GM12878 (cell line): ENCODE data around the gene DENND1A. TPM values are rescaled to one million over a fixed set of nuclear protein-coding genes. Genes with fewer than 3 reads are reported as not detected.
"Not testable (repeated sequence)": the region's sequence is repeated elsewhere in the genome, so short reads cannot be mapped to it uniquely, and the experiment has no call there.

ENCODE experiments used
- ATAC-seq: fragments of 200-7000 bp; cut with Tn5 transposase; 3 replicates; pipeline ENCODE4 v1.9.1; 2020; ENCODE audit warnings: mild to moderate bottlenecking, moderate library complexity
- BruUV-seq: library from RNA; stranded (reverse); fragments of 400-500 nt; replicated peaks from 2 replicates; lab custom pipeline; 2021; lab: Mats Ljungman, UMichigan
- CTCF ChIA-PET: fragments of 300-600 bp; sonication (Branson Sonifier 250); formaldehyde crosslinking; extraction: SDS; loops from one replicate; lab custom pipeline; 2021; ENCODE audit warnings: inconsistent platforms; lab: Yijun Ruan, JAX
- POLR2A ChIA-PET: fragments of 350-600 bp; formaldehyde crosslinking; extraction: SDS; loops from one replicate; lab custom pipeline; 2021; ENCODE audit warnings: inconsistent platforms; lab: Charles Lee
- RAD21 ChIA-PET: fragments of 300-600 bp; sonication (Branson Sonifier 250); formaldehyde crosslinking; loops from one replicate; lab custom pipeline; 2023; ENCODE audit warnings: antibody characterized with exemption; ENCODE audit not compliant: unreplicated experiment; lab: Charles Lee
- SMC1A ChIA-PET: fragments of 300-600 bp; sonication (Branson Sonifier 250); formaldehyde crosslinking; loops from one replicate; lab custom pipeline; 2023; ENCODE audit not compliant: unreplicated experiment, uncharacterized antibody; lab: Charles Lee
- DNase-seq: peaks from one replicate; pipeline ENCODE4 v3.0.0-alpha.2; 2011; ENCODE audit warnings: low read depth, low spot score
- FAIRE-seq: peaks from 3 replicates; lab custom pipeline; 2011; peaks lifted over from hg19 to GRCh38; lab: Jason Lieb, UNC
- H2AFZ ChIP-seq: 2 replicates; pipeline ENCODE4 v1.6.0; 2011; ENCODE audit warnings: low read depth, low read length, control low read depth; ENCODE audit not compliant: control insufficient read depth
- H3K27ac ChIP-seq: 2 replicates; pipeline ENCODE4 v1.5.1; 2011; ENCODE audit warnings: control low read depth; ENCODE audit not compliant: control insufficient read depth, insufficient read depth
- H3K27me3 ChIP-seq, 2 experiments: replicated peaks in 1 of 2; 2 replicates each; pipeline versions ENCODE4 v1.6.0 to v1.6.1; 2011; ENCODE audit warnings: low read length in 1 of 2; ENCODE audit not compliant: control insufficient read depth in 2 of 2, insufficient read depth in 2 of 2
- H3K36me3 ChIP-seq, 2 experiments: 2 replicates each; pipeline ENCODE4 v1.5.1; 2011; ENCODE audit warnings: low read length in 1 of 2; ENCODE audit not compliant: control insufficient read depth in 2 of 2, insufficient read depth in 2 of 2
- H3K4me1 ChIP-seq: 2 replicates; pipeline ENCODE4 v1.6.1; 2011; ENCODE audit warnings: mild to moderate bottlenecking, low read length, moderate library complexity, mixed read lengths; ENCODE audit not compliant: control insufficient read depth, insufficient read depth
- H3K4me2 ChIP-seq: 2 replicates; pipeline ENCODE4 v1.6.0; 2011; ENCODE audit warnings: control low read depth; ENCODE audit not compliant: control insufficient read depth, insufficient read depth
- H3K4me3 ChIP-seq: fragments of 200-600 bp; sonication (generic); 2 replicates; pipeline ENCODE4 v1.5.1; 2016
- H3K79me2 ChIP-seq: 2 replicates; pipeline ENCODE4 v1.6.0; 2011; ENCODE audit warnings: low read length; ENCODE audit not compliant: control insufficient read depth, insufficient read depth
- H3K9ac ChIP-seq: 2 replicates; pipeline ENCODE4 v1.8.0; 2011; ENCODE audit warnings: low read length, control low read depth, mixed read lengths; ENCODE audit not compliant: control insufficient read depth, insufficient read depth
- H3K9me3 ChIP-seq: replicated peaks from 3 replicates; pipeline ENCODE4 v1.5.1; 2011; ENCODE audit warnings: mild to moderate bottlenecking, low read length; ENCODE audit not compliant: control insufficient read depth, insufficient read depth
- H4K20me1 ChIP-seq: 2 replicates; pipeline ENCODE4 v1.6.0; 2011; ENCODE audit not compliant: control insufficient read depth, insufficient read depth
- E2F4 ChIP-seq: IDR thresholded peaks from 2 replicates; pipeline ENCODE4 v1.6.1; 2012; ENCODE audit warnings: low read depth, low read length, improper control_type of control experiment
- HDAC6 ChIP-seq: fragments of 200-600 bp; sonication (generic); IDR thresholded peaks from one replicate; pipeline ENCODE4 v1.8.0; 2017; ENCODE audit warnings: antibody characterized with exemption; ENCODE audit not compliant: unreplicated experiment
- MTA3 ChIP-seq: IDR thresholded peaks from 2 replicates; pipeline ENCODE4 v1.6.1; 2012; ENCODE audit warnings: low read length, inconsistent platforms, borderline replicate concordance
- NR2C1 ChIP-seq: fragments of 450-650 bp; IDR thresholded peaks from 2 replicates; pipeline ENCODE4 v1.6.1; 2017; ENCODE audit warnings: antibody characterized with exemption, mild to moderate bottlenecking, moderate library complexity
- SKIL ChIP-seq: fragments of 450-650 bp; IDR thresholded peaks from 2 replicates; pipeline ENCODE4 v1.6.1; 2017; ENCODE audit warnings: mild to moderate bottlenecking, low read depth, inconsistent platforms; ENCODE audit not compliant: poor library complexity, severe bottlenecking
- USF2 ChIP-seq: IDR thresholded peaks from 2 replicates; pipeline ENCODE4 v1.6.1; 2011; ENCODE audit warnings: low read depth, low read length, improper control_type of control experiment, borderline replicate concordance
- WGBS: methylation state at CpG from one replicate; pipeline ENCODE4 v1.1.6; 2016; ENCODE audit warnings: low lambda C conversion rate; ENCODE audit not compliant: insufficient replicate concordance, insufficient coverage; ENCODE audit errors: missing lambda C conversion rate; 5-methylcytosine and 5-hydroxymethylcytosine counted together
- in situ Hi-C: fragments of 300-500 bp; cut with MboI; formaldehyde crosslinking; loops from 9 replicates; pipeline ENCODE4 v1.14.3; 2018; ENCODE audit warnings: mixed read lengths
- intact Hi-C: fragments of 100-400 bp; cut with micrococcal nuclease; formaldehyde crosslinking; loops from one replicate; pipeline ENCODE4 v1.14.2; 2022; ENCODE audit not compliant: unreplicated experiment
- polyA plus RNA-seq, 11 experiments: library from polyadenylated mRNA; depleted of rRNA in 4 of 11; unstranded in 6 of 11; stranded (reverse) in 5 of 11; fragments of >200 nt; fragmentation: Nextera tagmentation in 4 of 11; fragmentation: Illumina TruSeq in 1 of 11; extraction: Ambion mirVana in 4 of 11; extraction: Trizol in 1 of 11; gene quantifications; 1 replicate in 1 of 11; 2 replicates in 10 of 11; pipeline versions ENCODE4 v1.2.1 to v1.2.3, GENCODE V29; 2011 to 2016; ENCODE audit warnings: inconsistent platforms in 2 of 11, missing spikeins in 2 of 11, low read depth in 1 of 11
- total RNA-seq, 4 experiments: library from RNA; depleted of rRNA in 3 of 4; stranded (reverse); fragments of >200 nt in 3 of 4; fragmentation: Illumina TruSeq in 1 of 4; extraction: Trizol in 1 of 4; gene quantifications; 2 replicates each; pipeline versions ENCODE4 v1.2.1 to v1.2.3, GENCODE V29; 2013 to 2021
- TF ChIP-seq, protein P1 (sequence below): fragments of 450-650 bp; formaldehyde crosslinking; IDR thresholded peaks from 2 replicates; pipeline ENCODE4 v1.4.0; 2022; ENCODE audit warnings: mild to moderate bottlenecking, moderate library complexity
- TF ChIP-seq, protein P2 (sequence below): fragments of 450-650 bp; IDR thresholded peaks from 2 replicates; pipeline ENCODE4 v1.6.1; 2017; ENCODE audit warnings: mild to moderate bottlenecking, moderate library complexity
- TF ChIP-seq, protein P3 (sequence below): fragments of 450-650 bp; IDR thresholded peaks from 2 replicates; pipeline ENCODE4 v1.6.1; 2016; ENCODE audit warnings: mild to moderate bottlenecking

The DENND1A gene
- total and polyA plus RNA-seq, 10 of the 15 experiments (the other 5 are each of a cell fraction or from before 2014, with no cell fraction given), result 14.1 to 48.6 (median 35.2) TPM

- TF ChIP-seq, protein P1, sequence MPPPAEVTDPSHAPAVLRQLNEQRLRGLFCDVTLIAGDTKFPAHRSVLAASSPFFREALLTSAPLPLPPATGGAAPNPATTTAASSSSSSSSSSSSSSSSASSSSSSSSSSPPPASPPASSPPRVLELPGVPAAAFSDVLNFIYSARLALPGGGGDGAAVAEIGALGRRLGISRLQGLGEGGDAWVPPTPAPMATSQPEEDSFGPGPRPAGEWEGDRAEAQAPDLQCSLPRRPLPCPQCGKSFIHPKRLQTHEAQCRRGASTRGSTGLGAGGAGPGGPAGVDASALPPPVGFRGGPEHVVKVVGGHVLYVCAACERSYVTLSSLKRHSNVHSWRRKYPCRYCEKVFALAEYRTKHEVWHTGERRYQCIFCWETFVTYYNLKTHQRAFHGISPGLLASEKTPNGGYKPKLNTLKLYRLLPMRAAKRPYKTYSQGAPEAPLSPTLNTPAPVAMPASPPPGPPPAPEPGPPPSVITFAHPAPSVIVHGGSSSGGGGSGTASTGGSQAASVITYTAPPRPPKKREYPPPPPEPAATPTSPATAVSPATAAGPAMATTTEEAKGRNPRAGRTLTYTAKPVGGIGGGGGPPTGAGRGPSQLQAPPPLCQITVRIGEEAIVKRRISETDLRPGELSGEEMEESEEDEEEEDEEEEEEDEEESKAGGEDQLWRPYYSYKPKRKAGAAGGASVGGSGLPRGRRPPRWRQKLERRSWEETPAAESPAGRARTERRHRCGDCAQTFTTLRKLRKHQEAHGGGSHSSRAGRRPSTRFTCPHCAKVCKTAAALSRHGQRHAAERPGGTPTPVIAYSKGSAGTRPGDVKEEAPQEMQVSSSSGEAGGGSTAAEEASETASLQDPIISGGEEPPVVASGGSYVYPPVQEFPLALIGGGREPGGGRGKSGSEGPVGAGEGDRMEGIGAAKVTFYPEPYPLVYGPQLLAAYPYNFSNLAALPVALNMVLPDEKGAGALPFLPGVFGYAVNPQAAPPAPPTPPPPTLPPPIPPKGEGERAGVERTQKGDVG, result no peak
- TF ChIP-seq, protein P2, sequence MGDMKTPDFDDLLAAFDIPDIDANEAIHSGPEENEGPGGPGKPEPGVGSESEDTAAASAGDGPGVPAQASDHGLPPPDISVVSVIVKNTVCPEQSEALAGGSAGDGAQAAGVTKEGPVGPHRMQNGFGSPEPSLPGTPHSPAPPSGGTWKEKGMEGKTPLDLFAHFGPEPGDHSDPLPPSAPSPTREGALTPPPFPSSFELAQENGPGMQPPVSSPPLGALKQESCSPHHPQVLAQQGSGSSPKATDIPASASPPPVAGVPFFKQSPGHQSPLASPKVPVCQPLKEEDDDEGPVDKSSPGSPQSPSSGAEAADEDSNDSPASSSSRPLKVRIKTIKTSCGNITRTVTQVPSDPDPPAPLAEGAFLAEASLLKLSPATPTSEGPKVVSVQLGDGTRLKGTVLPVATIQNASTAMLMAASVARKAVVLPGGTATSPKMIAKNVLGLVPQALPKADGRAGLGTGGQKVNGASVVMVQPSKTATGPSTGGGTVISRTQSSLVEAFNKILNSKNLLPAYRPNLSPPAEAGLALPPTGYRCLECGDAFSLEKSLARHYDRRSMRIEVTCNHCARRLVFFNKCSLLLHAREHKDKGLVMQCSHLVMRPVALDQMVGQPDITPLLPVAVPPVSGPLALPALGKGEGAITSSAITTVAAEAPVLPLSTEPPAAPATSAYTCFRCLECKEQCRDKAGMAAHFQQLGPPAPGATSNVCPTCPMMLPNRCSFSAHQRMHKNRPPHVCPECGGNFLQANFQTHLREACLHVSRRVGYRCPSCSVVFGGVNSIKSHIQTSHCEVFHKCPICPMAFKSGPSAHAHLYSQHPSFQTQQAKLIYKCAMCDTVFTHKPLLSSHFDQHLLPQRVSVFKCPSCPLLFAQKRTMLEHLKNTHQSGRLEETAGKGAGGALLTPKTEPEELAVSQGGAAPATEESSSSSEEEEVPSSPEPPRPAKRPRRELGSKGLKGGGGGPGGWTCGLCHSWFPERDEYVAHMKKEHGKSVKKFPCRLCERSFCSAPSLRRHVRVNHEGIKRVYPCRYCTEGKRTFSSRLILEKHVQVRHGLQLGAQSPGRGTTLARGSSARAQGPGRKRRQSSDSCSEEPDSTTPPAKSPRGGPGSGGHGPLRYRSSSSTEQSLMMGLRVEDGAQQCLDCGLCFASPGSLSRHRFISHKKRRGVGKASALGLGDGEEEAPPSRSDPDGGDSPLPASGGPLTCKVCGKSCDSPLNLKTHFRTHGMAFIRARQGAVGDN, result no peak
- TF ChIP-seq E2F4, result no peak
- TF ChIP-seq, protein P3, sequence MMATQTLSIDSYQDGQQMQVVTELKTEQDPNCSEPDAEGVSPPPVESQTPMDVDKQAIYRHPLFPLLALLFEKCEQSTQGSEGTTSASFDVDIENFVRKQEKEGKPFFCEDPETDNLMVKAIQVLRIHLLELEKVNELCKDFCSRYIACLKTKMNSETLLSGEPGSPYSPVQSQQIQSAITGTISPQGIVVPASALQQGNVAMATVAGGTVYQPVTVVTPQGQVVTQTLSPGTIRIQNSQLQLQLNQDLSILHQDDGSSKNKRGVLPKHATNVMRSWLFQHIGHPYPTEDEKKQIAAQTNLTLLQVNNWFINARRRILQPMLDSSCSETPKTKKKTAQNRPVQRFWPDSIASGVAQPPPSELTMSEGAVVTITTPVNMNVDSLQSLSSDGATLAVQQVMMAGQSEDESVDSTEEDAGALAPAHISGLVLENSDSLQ, result no peak
- no peak for TF ChIP-seq USF2
- TF ChIP-seq SKIL, result no peak
- no peak for TF ChIP-seq NR2C1
- no peak for TF ChIP-seq HDAC6
- no peak for TF ChIP-seq MTA3
Measured at GRCh38 chr9:123887837-123888236, 42.1 kb downstream of the DENND1A start (continued).

- H3K9me3 ChIP-seq, DNase-seq, intact Hi-C loops, FAIRE-seq, H3K36me3 ChIP-seq, ATAC-seq, H3K9ac ChIP-seq, CTCF ChIA-PET, H3K4me1 ChIP-seq, H3K4me2 ChIP-seq, H4K20me1 ChIP-seq, POLR2A ChIA-PET, in situ Hi-C loops, H2AFZ ChIP-seq, H3K4me3 ChIP-seq, H3K27me3 ChIP-seq, H3K27ac ChIP-seq, BruUV-seq: not testable (repeated sequence)
- SMC1A ChIA-PET, result interaction anchor here (0.6 to 1.6 kb wide), 6 partner anchors 9 to 42 kb away, joined by 3 to 4 read pairs (median 3); no protein-coding TSS in a partner anchor
- 95% methylated on average over 6 of the region's 6 CpGs for WGBS
- RAD21 ChIA-PET, result interaction anchor here (1.0 to 1.4 kb wide), 2 partner anchors 9 to 155 kb away, joined by 3 to 4 read pairs; no protein-coding TSS in a partner anchor
- peaks cover 20% of the 10 kb centered on the region for H3K79me2 ChIP-seq
Measured at GRCh38 chr9:123885834-123886233, 44.1 kb downstream of the DENND1A start.
